HG03378 (cell line): ENCODE measurements around the gene MAPK12.

Experiments
- ATAC-seq: cut with Tn5 transposase; IDR thresholded peaks from one replicate; pipeline ENCODE4 v1.9.1; 2021; ENCODE audit warnings: mild to moderate bottlenecking, moderate library complexity; ENCODE audit not compliant: unreplicated experiment

The MAPK12 gene

DNA sequence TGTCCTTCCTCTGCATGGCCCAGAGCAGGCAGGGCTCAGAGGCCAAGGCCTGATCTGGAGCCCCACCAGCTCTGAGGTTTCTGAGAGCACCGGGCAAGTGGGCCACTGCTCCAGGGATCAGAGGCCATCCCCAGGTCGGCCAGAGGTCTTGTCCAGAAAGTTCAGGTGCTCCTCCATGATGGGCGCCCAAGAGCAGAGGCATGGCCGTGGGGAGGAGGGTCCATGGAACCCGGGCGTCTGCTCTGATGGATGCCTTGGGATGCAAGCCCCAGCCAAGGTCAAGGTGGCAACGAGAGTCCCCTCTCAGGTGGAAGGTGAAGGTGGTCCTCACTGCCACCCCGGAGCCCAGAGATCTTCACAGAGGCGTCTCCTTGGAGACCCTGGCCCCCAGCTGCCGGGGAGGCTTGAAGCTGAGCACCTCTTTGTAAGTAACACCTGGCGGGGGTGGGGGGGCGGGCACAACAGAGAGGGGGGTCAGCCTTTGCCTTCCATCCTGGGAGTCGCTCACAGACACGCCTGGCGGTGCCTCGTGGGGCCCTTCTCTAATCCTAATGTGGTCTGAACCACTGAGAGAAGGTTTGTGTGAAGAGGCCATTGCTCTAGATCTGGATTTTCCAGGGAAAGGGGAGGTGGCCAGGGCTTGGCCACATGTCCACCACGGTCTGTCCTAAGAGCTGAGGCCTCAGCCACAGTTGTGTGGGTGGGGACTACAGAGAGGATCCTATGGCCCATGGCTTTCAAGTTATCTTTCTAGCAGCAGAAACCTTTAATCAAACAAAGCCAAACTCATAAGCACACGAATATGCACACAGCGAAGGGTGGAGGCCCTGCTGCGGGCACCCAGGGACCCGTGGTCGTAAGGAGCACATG lies 8.2 kb downstream of the MAPK12 start:
- no peak for ATAC-seq

GRCh38 chr22:50252082-50253045 lies 9.1 kb downstream of the MAPK12 start:
- no peak for ATAC-seq

GRCh38 chr22:50251477-50252081 lies 9.9 kb downstream of the MAPK12 start:
- ATAC-seq: no peak

DNA sequence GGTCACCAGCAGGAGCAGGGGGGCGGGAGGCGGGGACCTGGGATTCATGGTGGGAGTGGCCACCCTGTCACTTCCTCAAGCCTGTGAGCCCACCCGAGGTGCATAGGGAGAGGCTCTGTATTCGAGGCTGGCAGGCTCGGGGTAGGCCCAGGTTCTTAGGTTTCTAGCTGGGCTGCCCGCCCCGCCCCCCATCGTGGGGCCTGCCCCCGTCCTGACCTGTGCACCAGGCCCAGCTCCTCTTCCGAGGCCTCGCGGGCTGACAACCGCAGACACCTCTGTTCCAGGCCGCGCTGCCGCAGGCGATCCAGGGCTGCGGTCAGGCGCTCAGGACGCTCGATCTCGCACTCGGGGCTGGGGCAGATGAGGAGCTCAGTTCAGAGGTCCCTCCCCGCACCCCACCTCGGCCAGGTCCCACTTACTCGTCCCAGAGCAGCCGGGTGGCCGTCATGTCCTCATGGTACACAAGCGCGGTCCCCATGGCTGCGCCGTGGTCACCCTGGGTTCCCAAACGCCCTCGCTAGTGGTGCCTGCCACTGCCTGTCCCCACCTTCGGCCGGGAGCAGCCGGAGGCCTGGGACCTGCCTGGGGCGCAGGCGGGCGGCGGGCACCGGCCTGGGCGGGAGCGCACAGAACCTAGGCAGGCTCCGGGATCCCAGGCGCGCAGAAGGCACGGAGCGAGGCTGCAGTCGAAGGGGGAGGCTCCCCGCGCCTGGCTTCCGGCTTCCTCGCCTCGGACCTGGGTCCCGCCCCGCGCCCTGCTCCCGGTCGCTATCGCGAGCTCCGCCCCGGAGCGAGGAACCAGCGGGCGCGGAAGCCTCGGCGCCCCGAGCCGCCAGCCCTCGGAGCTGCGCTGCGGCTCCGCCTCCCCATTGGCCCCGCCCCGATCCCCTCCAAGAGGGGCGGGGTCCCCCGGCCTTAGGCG lies 10.7 kb downstream of the MAPK12 start, which contains the start of gene HDAC10:
Gene HDAC10 (minus strand): TSS at position 711 of the 922 bp plus-strand sequence. CDS start 233 bp downstream, at position 478.
- ATAC-seq: no peak

- no peak for ATAC-seq
Observed at GRCh38 chr22:50250249-50250554, 11.3 kb downstream of the MAPK12 start.

- ATAC-seq: no peak
Observed at GRCh38 chr22:50249341-50250248, 11.9 kb downstream of the MAPK12 start.

DNA sequence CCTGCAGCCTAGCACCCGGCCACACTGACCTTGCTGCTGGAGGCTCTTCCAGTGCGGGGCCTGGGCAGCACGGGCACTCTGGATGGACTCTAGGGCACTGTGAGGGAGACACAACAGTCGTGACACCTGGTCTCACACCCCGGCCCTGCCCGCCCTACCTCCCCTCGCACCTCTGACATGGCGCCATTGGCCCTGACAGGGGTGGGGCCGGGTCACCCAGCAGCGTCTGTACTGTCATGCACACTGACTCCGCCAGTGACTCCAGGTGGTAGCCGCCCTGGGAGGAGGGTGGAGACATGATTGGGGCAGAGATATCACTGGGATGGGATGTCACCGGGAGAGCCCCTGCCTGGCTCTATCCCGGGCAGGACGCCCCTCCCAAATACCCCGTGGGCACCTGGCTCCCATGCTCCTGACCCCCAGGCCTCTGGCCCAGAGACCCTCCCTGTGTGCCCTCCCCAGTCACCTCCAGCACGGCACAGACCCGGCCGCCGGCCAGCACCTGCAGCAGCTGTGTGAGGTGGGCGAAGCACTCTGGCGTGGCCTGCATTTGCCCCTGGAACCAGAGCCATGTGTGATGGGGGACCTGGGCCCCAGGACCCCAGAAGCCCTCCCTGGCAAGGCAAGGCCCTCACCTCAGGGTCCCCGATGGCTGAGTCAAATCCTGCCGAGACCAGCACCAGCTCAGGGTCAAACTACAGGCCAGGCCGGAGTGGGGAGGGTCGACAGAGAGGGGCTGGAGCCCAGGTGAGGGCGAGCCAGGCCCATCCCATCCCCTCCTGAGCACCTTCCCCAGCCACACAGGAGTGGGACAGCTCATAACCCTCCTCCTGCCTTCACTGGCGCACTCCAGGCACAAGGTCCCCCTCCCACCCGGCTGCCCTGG lies 13.0 kb downstream of the MAPK12 start:
- no peak for ATAC-seq

DNA sequence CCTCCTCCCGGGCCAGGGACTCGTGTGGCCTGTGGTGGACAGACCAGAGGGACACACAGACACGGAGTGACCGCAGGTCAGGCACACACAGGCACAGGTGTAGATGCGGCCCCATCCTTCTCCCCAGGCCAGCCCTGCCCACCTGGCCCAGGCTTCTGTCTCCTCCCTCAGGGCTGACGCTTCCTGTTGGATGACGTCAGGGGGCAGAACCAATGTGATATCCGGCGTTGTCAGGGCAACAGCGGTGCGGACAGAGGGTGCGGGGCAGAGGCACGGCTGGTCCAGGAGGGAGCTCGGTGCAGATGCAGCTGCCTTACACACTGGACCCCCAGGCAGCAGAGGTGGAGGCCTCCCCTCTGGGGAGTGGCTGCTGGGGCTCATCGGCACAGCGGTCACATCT lies 13.7 kb downstream of the MAPK12 start:
- no peak for ATAC-seq

- ATAC-seq: no peak
Observed at GRCh38 chr22:50246242-50247175, 15.0 kb downstream of the MAPK12 start.

GRCh38 chr22:50245214-50246072 lies 16.0 kb downstream of the MAPK12 start:
- no peak for ATAC-seq

DNA sequence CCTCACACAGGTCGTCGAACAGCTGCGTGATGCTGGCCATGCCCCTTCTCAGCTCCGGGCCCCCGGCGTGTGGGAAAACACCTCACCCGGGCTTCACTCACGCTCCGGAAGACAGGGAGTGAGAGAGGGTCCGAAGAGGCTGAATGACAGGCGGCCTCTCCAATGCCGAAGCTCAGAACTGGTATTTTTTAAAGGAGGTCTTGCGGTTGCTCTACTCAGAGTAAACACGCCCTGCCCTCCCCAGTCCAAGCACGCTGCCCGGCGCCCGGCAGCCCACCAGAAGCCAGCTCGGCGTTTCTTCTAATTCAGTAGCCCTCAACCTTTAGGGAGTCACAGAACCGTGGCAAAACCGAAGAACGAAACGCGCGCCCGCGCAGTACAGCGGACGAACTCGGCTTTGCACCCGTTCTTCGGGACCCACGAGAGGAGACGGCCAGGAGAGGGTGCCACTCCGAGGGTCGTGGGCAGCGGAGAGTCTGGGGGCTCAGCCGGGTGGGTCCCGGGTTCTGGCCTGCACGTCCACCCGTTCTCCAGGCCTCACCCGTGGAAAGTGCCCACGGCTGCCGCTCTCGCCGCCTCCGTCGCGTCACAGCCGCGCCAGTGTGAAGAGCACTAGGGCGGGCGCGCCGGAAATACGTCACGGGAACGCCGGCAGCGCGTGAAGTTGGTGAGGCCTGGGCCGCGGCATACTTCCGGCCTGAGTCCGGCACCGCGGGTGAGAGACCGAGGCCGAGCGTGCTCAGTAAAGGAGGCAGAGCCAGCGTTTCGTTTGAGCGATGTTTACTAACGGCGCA lies 16.9 kb downstream of the MAPK12 start, which contains the start of gene TUBGCP6:
Gene TUBGCP6 (minus strand): TSS at position 604 of the 794 bp plus-strand sequence. CDS start 564 bp downstream, at position 40.
- peak; percentile 54 for ATAC-seq

- ATAC-seq: no peak
Observed at GRCh38 chr22:50243685-50244419, 17.6 kb downstream of the MAPK12 start.

GRCh38 chr22:50242406-50242949 lies 19.0 kb downstream of the MAPK12 start:
- no peak for ATAC-seq

DNA sequence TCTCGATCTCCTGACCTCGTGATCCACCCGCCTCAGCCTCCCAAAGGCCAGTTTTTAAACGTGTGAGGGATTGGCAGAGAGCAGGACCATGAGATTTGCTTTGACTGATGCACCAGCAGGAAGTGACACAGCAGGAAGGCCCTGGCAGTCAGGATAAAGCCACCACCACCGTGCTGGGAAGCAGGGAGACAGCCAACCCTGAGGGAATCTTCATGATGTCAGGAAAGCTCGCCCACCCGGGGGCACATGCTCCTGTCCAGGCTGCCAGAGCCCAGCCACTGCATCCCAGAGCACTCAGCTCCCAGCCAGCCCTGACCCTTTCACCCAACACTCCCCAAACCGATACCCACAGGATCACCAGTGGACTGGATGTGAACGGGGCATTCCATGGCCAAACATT lies 22.7 kb downstream of the MAPK12 start:
- ATAC-seq: no peak
